Anterior cingulate cortex (tissue), 58 donors: ENCODE results near the gene IKBKG.
"Not testable (repeated sequence)": the region's sequence is repeated elsewhere in the genome, so short reads cannot be mapped to it uniquely, and the experiment has no call there.

Experiments used
- DNase-seq, 58 donors: peaks; one replicate each; lab custom pipeline; 2025; lab: John Stamatoyannopoulos, UW

IKBKG gene

GRCh38 chrX:154549766-154550165, 2.3 kb downstream of the IKBKG start:
- DNase-seq = no peak

- not testable (repeated sequence) for DNase-seq
These were observed 4.8 kb downstream of the IKBKG start for GRCh38 chrX:154552112-154552806.

- DNase-seq = not testable (repeated sequence)
These were observed 10.8 kb downstream of the IKBKG start for GRCh38 chrX:154558060-154558690.

GRCh38 chrX:154558896-154559295, 11.5 kb downstream of the IKBKG start:
- DNase-seq = not testable (repeated sequence)

- DNase-seq = not testable (repeated sequence)
These were observed 12.9 kb downstream of the IKBKG start for GRCh38 chrX:154560326-154560725.

- not testable (repeated sequence) for DNase-seq
These were observed 14.9 kb downstream of the IKBKG start for GRCh38 chrX:154562295-154562694.

- DNase-seq = not testable (repeated sequence)
These were observed 22.9 kb downstream of the IKBKG start for GRCh38 chrX:154570361-154570760.

GRCh38 chrX:154573061-154573460, 25.6 kb downstream of the IKBKG start:
- DNase-seq = not testable (repeated sequence)

- not testable (repeated sequence) for DNase-seq
These were observed 27.7 kb downstream of the IKBKG start for GRCh38 chrX:154575076-154575475.

- not testable (repeated sequence) for DNase-seq
These were observed 35.6 kb downstream of the IKBKG start for GRCh38 chrX:154582994-154583393.

GRCh38 chrX:154584585-154585183, 37.3 kb downstream of the IKBKG start, which contains the start of gene CTAG1A:
Gene CTAG1A (plus strand): TSS chrX:154585133. CDS start chrX:154585207, 74 bp downstream.
- not testable (repeated sequence) for DNase-seq

- not testable (repeated sequence) for DNase-seq
These were observed 43.0 kb downstream of the IKBKG start for GRCh38 chrX:154590415-154590814.

GRCh38 chrX:154592505-154592904, 45.1 kb downstream of the IKBKG start:
- DNase-seq = no peak

- DNase-seq = no peak
These were observed 45.8 kb downstream of the IKBKG start for GRCh38 chrX:154593201-154593600.

- DNase-seq = no peak
These were observed 47.1 kb downstream of the IKBKG start for GRCh38 chrX:154594491-154594890.

- no peak for DNase-seq
These were observed 48.3 kb downstream of the IKBKG start for GRCh38 chrX:154595559-154596249.

- DNase-seq = no peak
These were observed 49.0 kb downstream of the IKBKG start for GRCh38 chrX:154596290-154596929.

- DNase-seq = no peak
These were observed 49.8 kb downstream of the IKBKG start for GRCh38 chrX:154597221-154597620.

GRCh38 chrX:154598656-154599055, 51.2 kb downstream of the IKBKG start:
- DNase-seq = no peak

- no peak for DNase-seq
These were observed 52.1 kb downstream of the IKBKG start for GRCh38 chrX:154599531-154599930.
